B cell (primary cell): Measurements from ENCODE around the gene NLGN1.

Source experiments
- EZH2 ChIP-seq: IDR thresholded peaks from 2 replicates; pipeline ENCODE4 v1.6.1; 2012; ENCODE audit warnings: borderline replicate concordance, low read depth, mild to moderate bottlenecking, moderate library complexity, low read length; ENCODE audit not compliant: insufficient read depth, poor library complexity, severe bottlenecking
- TF ChIP-seq, protein P1 (sequence below): fragments of 200-600 bp; IDR thresholded peaks from one replicate; pipeline ENCODE4 v1.8.0; 2022; ENCODE audit warnings: antibody characterized with exemption, mild to moderate bottlenecking

DNA sequence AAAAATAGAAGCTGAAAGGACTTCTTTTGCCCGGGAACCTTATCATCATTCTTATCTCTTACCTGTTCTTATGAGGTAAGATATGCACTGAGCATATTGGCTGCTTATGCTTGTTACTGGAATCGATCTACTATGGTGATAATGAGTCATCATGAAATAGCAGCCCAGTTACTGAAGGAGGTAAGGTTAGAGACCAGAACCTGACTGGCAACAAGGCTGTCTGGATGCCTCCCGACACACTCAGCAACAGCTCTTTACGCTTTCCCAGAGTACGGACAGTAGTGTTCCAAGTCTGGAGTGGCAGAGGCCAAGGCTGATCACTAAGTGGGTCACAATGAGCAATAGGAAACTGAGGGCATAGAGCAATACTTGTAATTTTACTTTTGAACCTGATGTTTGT lies 314.1 kb downstream of the NLGN1 start:
- TF ChIP-seq, protein P1, sequence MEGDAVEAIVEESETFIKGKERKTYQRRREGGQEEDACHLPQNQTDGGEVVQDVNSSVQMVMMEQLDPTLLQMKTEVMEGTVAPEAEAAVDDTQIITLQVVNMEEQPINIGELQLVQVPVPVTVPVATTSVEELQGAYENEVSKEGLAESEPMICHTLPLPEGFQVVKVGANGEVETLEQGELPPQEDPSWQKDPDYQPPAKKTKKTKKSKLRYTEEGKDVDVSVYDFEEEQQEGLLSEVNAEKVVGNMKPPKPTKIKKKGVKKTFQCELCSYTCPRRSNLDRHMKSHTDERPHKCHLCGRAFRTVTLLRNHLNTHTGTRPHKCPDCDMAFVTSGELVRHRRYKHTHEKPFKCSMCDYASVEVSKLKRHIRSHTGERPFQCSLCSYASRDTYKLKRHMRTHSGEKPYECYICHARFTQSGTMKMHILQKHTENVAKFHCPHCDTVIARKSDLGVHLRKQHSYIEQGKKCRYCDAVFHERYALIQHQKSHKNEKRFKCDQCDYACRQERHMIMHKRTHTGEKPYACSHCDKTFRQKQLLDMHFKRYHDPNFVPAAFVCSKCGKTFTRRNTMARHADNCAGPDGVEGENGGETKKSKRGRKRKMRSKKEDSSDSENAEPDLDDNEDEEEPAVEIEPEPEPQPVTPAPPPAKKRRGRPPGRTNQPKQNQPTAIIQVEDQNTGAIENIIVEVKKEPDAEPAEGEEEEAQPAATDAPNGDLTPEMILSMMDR, result no peak
- no peak for TF ChIP-seq EZH2
